Measurements from ENCODE around the gene ANP32E. TPM values are rescaled to one million over a fixed set of nuclear protein-coding genes. Genes with fewer than 3 reads are reported as not detected.

The ANP32E gene
- total and polyA plus RNA-seq, 2 of the 13 experiments (the other 11 are each of a cell fraction or from before 2014, with no cell fraction given), result 10.3 to 53.0 TPM

DNA sequence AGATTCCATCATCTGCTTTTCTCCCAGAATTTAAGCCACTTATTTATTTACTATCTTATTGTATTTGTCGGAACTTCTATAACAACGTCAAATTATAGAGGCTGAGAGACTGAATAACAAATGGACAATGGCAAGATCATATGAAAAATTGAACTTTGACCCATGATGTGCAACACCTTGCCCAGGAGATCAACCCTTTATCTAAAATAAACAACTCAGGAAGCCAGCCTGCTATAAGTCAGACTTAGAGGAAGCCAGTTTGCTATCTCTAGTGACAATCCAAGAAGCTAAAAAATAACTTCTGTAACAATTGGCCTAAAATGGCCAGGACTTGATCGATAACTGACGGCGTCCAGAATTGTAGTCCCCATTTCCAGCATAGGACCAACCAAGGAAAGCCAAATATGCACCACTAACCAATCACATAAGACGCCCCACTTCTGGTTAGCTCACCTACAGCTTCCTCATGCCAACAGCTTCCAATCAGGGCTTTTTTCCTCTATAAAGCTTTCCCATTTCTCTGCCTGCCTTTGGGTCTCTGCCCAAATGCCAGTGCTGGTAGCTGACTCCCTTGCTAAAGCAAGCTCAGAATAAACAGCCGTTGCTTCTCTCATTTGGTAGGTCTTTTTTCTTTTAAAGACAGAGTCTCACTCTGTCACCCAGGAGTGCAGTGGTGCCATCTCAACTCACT lies 28.5 kb downstream of the ANP32E start:
- Histone ChIP-seq H3K4me3 (replicated peaks in 1 of 3; ENCODE audit: insufficient read depth in 1 of 3, low read depth in 2 of 3, low read length in 3 of 3) (no peak overlapping the region), H3K4me2 (ENCODE audit: low read depth, low read length) (peak overlapping the region; percentile 33; the same call in 1 of the 2 replicates), H4K20me1 (ENCODE audit: insufficient read depth, low read length) (no peaks in the 10 kb centered on the region), H3K9me3 (ENCODE audit: low read length) (no peaks in the 10 kb centered on the region), H3K36me3 (replicated peaks in 1 of 2; ENCODE audit: control insufficient read depth in 1 of 2, insufficient read depth in 2 of 2, low read length in 2 of 2) (no peaks in the 10 kb centered on the region), H3K79me2 (ENCODE audit: insufficient read depth, low read length) (no peaks in the 10 kb centered on the region), H3K9ac (ENCODE audit: insufficient read depth, low read depth, low read length) (no peak overlapping the region), H2AFZ (ENCODE audit: low read length) (no peak overlapping the region), H3K27me3 (ENCODE audit: control insufficient read depth in 1 of 2, insufficient read depth in 2 of 2, low read length in 2 of 2) (no peaks in the 10 kb centered on the region), H3K4me1 (ENCODE audit: insufficient read depth, low read length) (peaks cover 14% of the 10 kb centered on the region), H3K27ac (ENCODE audit: extremely low read length, insufficient read depth, low read length) (no peak overlapping the region)
- in situ Hi-C loops (cut with HindIII; ENCODE audit: extremely low pct_ligation_motif_present, low pct_unique_long_range_greater_than_20kb), result no loop called here
- DNase-seq (ENCODE audit: low spot score) (no peak), FAIRE-seq (no peak), ATAC-seq (no peak)
- TF ChIP-seq, protein P1, sequence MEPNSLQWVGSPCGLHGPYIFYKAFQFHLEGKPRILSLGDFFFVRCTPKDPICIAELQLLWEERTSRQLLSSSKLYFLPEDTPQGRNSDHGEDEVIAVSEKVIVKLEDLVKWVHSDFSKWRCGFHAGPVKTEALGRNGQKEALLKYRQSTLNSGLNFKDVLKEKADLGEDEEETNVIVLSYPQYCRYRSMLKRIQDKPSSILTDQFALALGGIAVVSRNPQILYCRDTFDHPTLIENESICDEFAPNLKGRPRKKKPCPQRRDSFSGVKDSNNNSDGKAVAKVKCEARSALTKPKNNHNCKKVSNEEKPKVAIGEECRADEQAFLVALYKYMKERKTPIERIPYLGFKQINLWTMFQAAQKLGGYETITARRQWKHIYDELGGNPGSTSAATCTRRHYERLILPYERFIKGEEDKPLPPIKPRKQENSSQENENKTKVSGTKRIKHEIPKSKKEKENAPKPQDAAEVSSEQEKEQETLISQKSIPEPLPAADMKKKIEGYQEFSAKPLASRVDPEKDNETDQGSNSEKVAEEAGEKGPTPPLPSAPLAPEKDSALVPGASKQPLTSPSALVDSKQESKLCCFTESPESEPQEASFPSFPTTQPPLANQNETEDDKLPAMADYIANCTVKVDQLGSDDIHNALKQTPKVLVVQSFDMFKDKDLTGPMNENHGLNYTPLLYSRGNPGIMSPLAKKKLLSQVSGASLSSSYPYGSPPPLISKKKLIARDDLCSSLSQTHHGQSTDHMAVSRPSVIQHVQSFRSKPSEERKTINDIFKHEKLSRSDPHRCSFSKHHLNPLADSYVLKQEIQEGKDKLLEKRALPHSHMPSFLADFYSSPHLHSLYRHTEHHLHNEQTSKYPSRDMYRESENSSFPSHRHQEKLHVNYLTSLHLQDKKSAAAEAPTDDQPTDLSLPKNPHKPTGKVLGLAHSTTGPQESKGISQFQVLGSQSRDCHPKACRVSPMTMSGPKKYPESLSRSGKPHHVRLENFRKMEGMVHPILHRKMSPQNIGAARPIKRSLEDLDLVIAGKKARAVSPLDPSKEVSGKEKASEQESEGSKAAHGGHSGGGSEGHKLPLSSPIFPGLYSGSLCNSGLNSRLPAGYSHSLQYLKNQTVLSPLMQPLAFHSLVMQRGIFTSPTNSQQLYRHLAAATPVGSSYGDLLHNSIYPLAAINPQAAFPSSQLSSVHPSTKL (CRISPR knock-in tag; IDR thresholded peaks at IDR 0.05), result 0 out of 2 replicates have a peak, but pooled peaks have one; percentile 25
- no peak for TF ChIP-seq ARNT2 (CRISPR knock-in tag; IDR thresholded peaks at IDR 0.05; ENCODE audit: low read depth)
- TF ChIP-seq CENPT (CRISPR knock-in tag; IDR thresholded peaks at IDR 0.05; ENCODE audit: low read depth), result no peak
- no peak for TF ChIP-seq FOXA1 (IDR thresholded peaks at IDR 0.05)
- 0 out of 2 replicates have a peak, but pooled peaks have one; percentile 13 for TF ChIP-seq FOXA1 (CRISPR knock-in tag; IDR thresholded peaks at IDR 0.05)
- no peak for TF ChIP-seq ZSCAN21 (CRISPR knock-in tag; IDR thresholded peaks at IDR 0.05; ENCODE audit: borderline replicate concordance)
- peak; percentile 56 for TF ChIP-seq HNF4A (CRISPR knock-in tag; IDR thresholded peaks at IDR 0.05)
- TF ChIP-seq FOXA3 (CRISPR knock-in tag; IDR thresholded peaks at IDR 0.05), result 0 out of 2 replicates have a peak, but pooled peaks have one; percentile 27
- TF ChIP-seq ZKSCAN8 (CRISPR knock-in tag; IDR thresholded peaks at IDR 0.05; ENCODE audit: borderline replicate concordance), result no peak
- TF ChIP-seq, protein P2, sequence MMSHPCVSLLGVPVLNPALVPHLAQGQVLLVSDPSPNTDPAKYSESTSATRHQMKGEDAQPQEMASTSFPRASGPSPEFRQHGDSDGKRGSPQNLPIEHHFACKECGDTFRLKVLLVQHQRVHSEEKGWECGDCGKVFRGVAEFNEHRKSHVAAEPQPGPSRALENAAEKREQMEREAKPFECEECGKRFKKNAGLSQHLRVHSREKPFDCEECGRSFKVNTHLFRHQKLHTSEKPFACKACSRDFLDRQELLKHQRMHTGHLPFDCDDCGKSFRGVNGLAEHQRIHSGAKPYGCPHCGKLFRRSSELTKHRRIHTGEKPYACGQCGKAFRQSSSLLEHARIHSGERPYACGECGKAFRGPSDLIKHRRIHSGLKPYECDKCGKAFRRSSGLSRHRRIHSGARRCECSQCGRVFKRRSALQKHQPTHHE (CRISPR knock-in tag; IDR thresholded peaks at IDR 0.05; ENCODE audit: borderline replicate concordance), result no peak
- no peak for TF ChIP-seq ZNF431 (CRISPR knock-in tag; IDR thresholded peaks at IDR 0.05; ENCODE audit: borderline replicate concordance, low read depth)
- ChIA-PET CTCF (ENCODE audit: low intra/inter-chr PET ratio, low total read pairs) (no interaction called here), POLR2A (interaction anchor here (1.0 kb wide), 1 partner anchor 20 kb away, joined by 5 read pairs; no protein-coding TSS in a partner anchor)
- no TSS peak for BruUV-seq (replicated peaks)
- WGBS (ENCODE audit: low lambda C conversion rate), result 41% methylated on average over 7 of the region's 7 CpGs
- intact Hi-C loops (cut with micrococcal nuclease; ENCODE audit: unreplicated experiment), result no loop called here
